ENCODE results near the gene ZBTB21. TPM values are rescaled to one million over a fixed set of nuclear protein-coding genes. Genes with fewer than 3 reads are reported as not detected.

The ZBTB21 gene
- total and polyA plus RNA-seq, 9 of the 15 experiments (the other 6 are each of a cell fraction or from before 2014, with no cell fraction given), result 2.2 to 15.2 (median 8.7) TPM

- TF ChIP-seq ID3 (CRISPR knock-in tag; IDR thresholded peaks at IDR 0.05) (no peak), ID3 (tag; IDR thresholded peaks at IDR 0.05) (peak; percentile 60; the same call in 1 of the 2 replicates), L3MBTL2 (IDR thresholded peaks at IDR 0.05) (peak; percentile 61), ZBTB11 (CRISPR knock-in tag; IDR thresholded peaks at IDR 0.05) (0 out of 6 replicates have a peak, but pooled peaks of 1 of the 3 experiments have one; percentile 15), POLR2A (conservative IDR thresholded peaks at IDR 0.05) (no peak), HNRNPUL1 (IDR thresholded peaks at IDR 0.05; ENCODE audit: low read length) (no peak), RFX1 (IDR thresholded peaks at IDR 0.05) (no peak), E2F6 (IDR thresholded peaks at IDR 0.05; ENCODE audit: borderline replicate concordance in 1 of 2, extremely low read depth in 1 of 2, insufficient read depth in 1 of 2, insufficient read length in 1 of 2, low read depth in 1 of 2, low read length in 1 of 2, poor library complexity in 1 of 2, severe bottlenecking in 1 of 2) (peak in 1 of 2 experiments; percentile 54), HDAC1 (IDR thresholded peaks at IDR 0.05) (0 out of 4 replicates have a peak, but pooled peaks of 1 of the 2 experiments have one; percentile 19), MTA3 (IDR thresholded peaks at IDR 0.05; ENCODE audit: borderline replicate concordance) (peak; percentile 15; the same call in 1 of the 2 replicates), ZBTB40 (IDR thresholded peaks at IDR 0.05) (peak; percentile 49; the same call in 1 of the 2 replicates), ZBTB40 (CRISPR knock-in tag; IDR thresholded peaks at IDR 0.05) (no peak), CTBP1 (IDR thresholded peaks at IDR 0.05; ENCODE audit: borderline replicate concordance) (peak; percentile 20; the same call in 1 of the 2 replicates)
These were observed 56.8 kb downstream of the ZBTB21 start (continued) for GRCh38 chr21:41953249-41953830.

Data from K562 (cell line).